GM18517 (cell line): ENCODE results near the gene KLHDC8A.

Experiments used
- ATAC-seq: cut with Tn5 transposase; IDR thresholded peaks from one replicate; pipeline ENCODE4 v1.9.1; 2021; ENCODE audit warnings: mild to moderate bottlenecking, moderate library complexity; ENCODE audit not compliant: unreplicated experiment

The KLHDC8A gene

GRCh38 chr1:205345761-205346160, 11.0 kb downstream of the KLHDC8A start:
- no peak for ATAC-seq

GRCh38 chr1:205344066-205344928, 12.4 kb downstream of the KLHDC8A start:
- no peak for ATAC-seq

GRCh38 chr1:205343431-205344065, 13.2 kb downstream of the KLHDC8A start:
- ATAC-seq, result no peak

- no peak for ATAC-seq
Observed at GRCh38 chr1:205342986-205343385, 13.7 kb downstream of the KLHDC8A start.

GRCh38 chr1:205340676-205341075, 16.0 kb downstream of the KLHDC8A start:
- ATAC-seq, result no peak

- ATAC-seq, result peak; percentile 53
Observed at GRCh38 chr1:205339717-205340116, 17.0 kb downstream of the KLHDC8A start.

- no peak for ATAC-seq
Observed at GRCh38 chr1:205339197-205339702, 17.5 kb downstream of the KLHDC8A start.

GRCh38 chr1:205338011-205338410, 18.7 kb downstream of the KLHDC8A start:
- ATAC-seq, result no peak

GRCh38 chr1:205337481-205337880, 19.2 kb downstream of the KLHDC8A start:
- ATAC-seq, result no peak

GRCh38 chr1:205335692-205336091, 21.0 kb downstream of the KLHDC8A start:
- no peak for ATAC-seq

GRCh38 chr1:205332015-205332791, 24.5 kb downstream of the KLHDC8A start:
- ATAC-seq, result no peak

- no peak for ATAC-seq
Observed at GRCh38 chr1:205330150-205330549, 26.6 kb downstream of the KLHDC8A start.

GRCh38 chr1:205329719-205330118, 27.0 kb downstream of the KLHDC8A start:
- ATAC-seq, result no peak

GRCh38 chr1:205328476-205328875, 28.2 kb downstream of the KLHDC8A start:
- no peak for ATAC-seq

GRCh38 chr1:205326812-205327466, 29.8 kb downstream of the KLHDC8A start:
- no peak for ATAC-seq

GRCh38 chr1:205325334-205325884, 31.3 kb downstream of the KLHDC8A start:
- no peak for ATAC-seq

- no peak for ATAC-seq
Observed at GRCh38 chr1:205324781-205325180, 31.9 kb downstream of the KLHDC8A start.

GRCh38 chr1:205323794-205324193, 32.9 kb downstream of the KLHDC8A start:
- no peak for ATAC-seq

- no peak for ATAC-seq
Observed at GRCh38 chr1:205321959-205322283, 34.8 kb downstream of the KLHDC8A start.

- no peak for ATAC-seq
Observed at GRCh38 chr1:205321162-205321958, 35.4 kb downstream of the KLHDC8A start, which contains the start of gene NUAK2. TSS of gene NUAK2 (minus strand) at chr1:205321745. CDS start at chr1:205321628, 117 bp downstream.
